Brain microvascular endothelial cell (primary cell): Measurements from ENCODE around the gene SCUBE3.

ENCODE experiments used
- DNase-seq: peaks from one replicate; pipeline ENCODE4 v3.0.0-alpha.2; 2020
- H3K27ac ChIP-seq: fragments of 250-450 bp; sonication (Bioruptor Pico); 2 replicates; pipeline ENCODE4 v1.5.1; 2020; ENCODE audit warnings: mild to moderate bottlenecking, moderate library complexity
- H3K27me3 ChIP-seq: fragments of 250-450 bp; sonication (Bioruptor Pico); replicated peaks from 2 replicates; pipeline ENCODE4 v1.5.1; 2020; ENCODE audit warnings: mild to moderate bottlenecking
- H3K36me3 ChIP-seq: fragments of 250-450 bp; sonication (Bioruptor Pico); replicated peaks from 2 replicates; pipeline ENCODE4 v1.5.1; 2020; ENCODE audit warnings: mild to moderate bottlenecking
- H3K4me3 ChIP-seq: 2 replicates; pipeline ENCODE4 v1.5.1; 2011; ENCODE audit warnings: low read depth, mild to moderate bottlenecking, control low read depth, low read length, moderate library complexity
- in situ Hi-C: cut with HindIII; loops from 2 replicates; pipeline ENCODE4 v1.10.0; 2017; ENCODE audit warnings: low sequenced_read_pairs, low pct_ligation_motif_present
- TF ChIP-seq, protein P1 (sequence below): IDR thresholded peaks from 2 replicates; pipeline ENCODE4 v1.5.1; 2011; ENCODE audit warnings: low read depth, mild to moderate bottlenecking, moderate library complexity, low read length, control low read depth, inconsistent platforms; ENCODE audit errors: missing control alignments

Gene SCUBE3

DNA sequence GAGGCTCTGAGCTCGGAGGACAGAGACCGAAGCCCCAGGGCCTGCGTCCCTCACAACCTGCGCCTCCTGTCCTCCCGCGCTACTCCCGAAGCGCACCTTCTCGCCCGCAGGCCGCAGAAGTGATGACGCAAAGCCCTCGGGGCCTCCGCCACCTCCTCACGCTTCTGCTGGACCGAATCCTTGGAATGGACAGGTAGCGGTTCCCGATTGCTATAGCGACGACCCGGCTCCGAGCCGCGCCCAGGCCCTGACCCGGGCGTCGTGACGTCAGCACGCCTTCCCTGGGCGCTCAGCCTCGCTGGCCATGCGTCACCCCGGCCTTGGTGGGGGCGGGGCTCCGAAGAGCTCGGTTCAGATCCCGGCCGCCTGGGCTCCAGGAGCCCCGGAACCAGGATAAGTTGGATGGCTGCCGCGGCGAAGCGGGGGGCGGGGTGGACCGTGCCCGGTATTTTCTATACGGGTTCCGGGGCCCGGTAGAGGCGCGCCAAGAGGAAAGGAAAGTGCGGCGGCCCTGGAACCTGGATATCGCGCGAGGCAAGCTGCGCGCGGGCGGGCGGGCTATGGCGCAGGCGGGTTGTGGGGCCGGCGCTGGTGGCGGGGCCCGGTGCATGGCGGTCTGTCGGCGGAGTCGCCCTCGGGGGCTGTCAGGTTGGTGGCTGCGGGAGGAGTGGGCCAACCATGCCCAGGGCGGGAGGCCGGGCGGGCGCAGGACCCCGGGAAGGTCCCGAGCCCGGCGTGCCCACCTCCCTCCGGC is 45.6 kb downstream of the SCUBE3 start, which contains the start of gene ZNF76:
Gene ZNF76, plus strand, starts transcription at position 542 of the 754 bp plus-strand sequence. CDS start 21,417 bp downstream, outside the sequence.
- TF ChIP-seq, protein P1, sequence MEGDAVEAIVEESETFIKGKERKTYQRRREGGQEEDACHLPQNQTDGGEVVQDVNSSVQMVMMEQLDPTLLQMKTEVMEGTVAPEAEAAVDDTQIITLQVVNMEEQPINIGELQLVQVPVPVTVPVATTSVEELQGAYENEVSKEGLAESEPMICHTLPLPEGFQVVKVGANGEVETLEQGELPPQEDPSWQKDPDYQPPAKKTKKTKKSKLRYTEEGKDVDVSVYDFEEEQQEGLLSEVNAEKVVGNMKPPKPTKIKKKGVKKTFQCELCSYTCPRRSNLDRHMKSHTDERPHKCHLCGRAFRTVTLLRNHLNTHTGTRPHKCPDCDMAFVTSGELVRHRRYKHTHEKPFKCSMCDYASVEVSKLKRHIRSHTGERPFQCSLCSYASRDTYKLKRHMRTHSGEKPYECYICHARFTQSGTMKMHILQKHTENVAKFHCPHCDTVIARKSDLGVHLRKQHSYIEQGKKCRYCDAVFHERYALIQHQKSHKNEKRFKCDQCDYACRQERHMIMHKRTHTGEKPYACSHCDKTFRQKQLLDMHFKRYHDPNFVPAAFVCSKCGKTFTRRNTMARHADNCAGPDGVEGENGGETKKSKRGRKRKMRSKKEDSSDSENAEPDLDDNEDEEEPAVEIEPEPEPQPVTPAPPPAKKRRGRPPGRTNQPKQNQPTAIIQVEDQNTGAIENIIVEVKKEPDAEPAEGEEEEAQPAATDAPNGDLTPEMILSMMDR: no peak
- peak within 1 kb of the TSS; percentile 97 for H3K4me3 ChIP-seq
- peak within 1 kb of the TSS; percentile 80 for H3K27ac ChIP-seq
- DNase-seq: peak; percentile 96
- H3K27me3 ChIP-seq: no peaks in the 10 kb centered on the region
- H3K36me3 ChIP-seq: no peaks in the 10 kb centered on the region
- in situ Hi-C loops: no loop called here

DNA sequence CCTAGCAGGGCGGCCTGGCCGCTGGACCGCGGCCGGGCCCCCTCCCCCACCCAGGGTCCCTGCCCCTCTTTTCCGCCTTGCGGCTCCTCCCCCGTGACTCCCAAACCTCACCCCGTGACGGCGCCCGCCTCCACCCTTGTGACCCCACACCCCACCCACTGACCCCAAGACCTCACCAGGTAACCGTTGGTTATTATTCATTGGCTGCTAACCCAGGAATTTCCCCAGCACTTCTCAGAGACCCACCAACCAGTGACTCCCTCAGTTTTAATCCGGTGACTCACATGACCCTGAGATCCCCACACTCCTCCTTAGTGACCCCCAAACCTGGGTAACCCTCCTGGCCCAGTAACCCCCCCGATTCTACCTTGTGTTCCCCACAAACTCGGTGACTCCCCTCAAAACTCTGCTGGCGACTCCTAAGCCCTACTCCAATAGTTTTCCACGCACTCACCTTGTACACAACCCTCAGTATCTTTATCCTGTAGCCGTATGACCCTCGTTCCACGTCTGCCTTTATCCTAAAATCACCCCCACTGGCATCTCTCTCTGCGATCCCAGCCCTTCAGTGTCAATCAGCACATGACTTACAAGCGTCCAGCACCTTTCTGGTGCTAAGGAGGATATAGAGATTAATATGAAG is 46.3 kb downstream of the SCUBE3 start:
- TF ChIP-seq, protein P1: no peak
- no peak for DNase-seq
- in situ Hi-C loops: no loop called here
- H3K27ac ChIP-seq: peak overlapping the region; percentile 80
- H3K36me3 ChIP-seq: no peaks in the 10 kb centered on the region
- no peaks in the 10 kb centered on the region for H3K27me3 ChIP-seq
- peak overlapping the region; percentile 97 for H3K4me3 ChIP-seq

DNA sequence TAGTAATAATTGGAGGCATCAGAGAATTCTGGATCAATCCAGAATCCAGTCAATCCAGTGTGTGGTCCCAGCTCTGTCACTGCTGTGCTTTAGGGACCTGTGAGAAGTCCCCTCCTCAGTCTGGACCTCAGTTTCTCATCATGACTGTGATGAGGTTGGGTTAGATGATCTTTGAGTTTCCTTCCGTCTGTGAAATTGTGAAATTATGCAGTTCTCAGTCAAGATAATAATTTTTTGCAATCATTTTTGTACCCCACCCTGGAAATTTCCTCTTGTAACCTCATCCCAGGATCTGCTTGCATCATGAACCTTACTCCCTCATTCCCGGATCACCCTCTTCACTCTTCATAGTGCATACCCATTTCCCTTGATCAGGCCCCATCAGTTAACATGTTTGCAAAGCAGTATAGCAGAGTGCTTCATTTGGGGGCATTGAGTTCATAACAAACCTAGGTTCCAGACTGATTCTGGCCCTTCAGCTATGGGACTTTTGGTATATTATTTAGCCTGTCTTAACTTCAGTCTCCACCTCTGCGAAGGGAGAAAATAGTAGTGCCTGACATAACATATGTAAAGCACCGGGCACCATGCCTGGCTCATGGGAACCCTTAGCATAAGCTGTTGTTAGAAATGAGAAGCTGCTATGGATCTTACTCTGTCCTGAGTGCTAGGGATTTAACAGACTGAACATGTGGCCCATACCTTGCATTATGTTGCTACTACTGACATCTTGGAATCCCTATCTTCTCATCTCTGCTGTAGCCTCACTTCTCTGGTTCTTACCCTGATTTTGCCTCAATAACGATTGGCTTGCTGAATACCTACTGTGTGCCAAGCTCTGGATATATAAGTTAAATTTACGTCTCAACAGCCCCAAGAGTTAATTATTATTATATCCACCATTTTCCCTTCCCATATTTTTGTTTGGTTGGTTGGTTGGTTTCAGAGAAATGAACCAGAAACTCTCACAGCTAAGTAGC is 47.1 kb downstream of the SCUBE3 start:
- TF ChIP-seq, protein P1: no peak
- H3K27ac ChIP-seq: no peak overlapping the region
- DNase-seq: no peak
- H3K27me3 ChIP-seq: no peaks in the 10 kb centered on the region
- no peaks in the 10 kb centered on the region for H3K36me3 ChIP-seq
- in situ Hi-C loops: no loop called here
- H3K4me3 ChIP-seq: peak overlapping the region; percentile 97

DNA sequence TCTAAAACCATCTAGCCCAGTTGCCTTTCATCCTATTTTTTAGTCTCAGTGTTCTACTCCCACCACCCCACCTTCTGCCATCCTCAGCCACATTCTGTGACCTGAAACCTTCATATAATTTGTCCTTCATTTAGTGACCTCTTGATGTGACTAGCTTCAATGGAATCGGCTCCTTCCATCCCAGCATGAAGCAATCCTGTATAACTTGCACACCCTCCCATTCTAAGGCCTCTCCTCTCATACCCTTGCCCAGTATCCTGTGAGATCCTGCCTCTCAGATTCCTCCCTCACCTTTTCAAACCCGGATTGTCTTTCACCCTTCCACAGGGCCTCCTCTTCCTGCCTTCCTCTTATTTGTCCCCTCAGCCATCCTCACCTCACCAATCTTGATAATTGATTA is 48.8 kb downstream of the SCUBE3 start:
- Histone ChIP-seq H3K36me3 (no peaks in the 10 kb centered on the region), H3K27me3 (no peaks in the 10 kb centered on the region), H3K4me3 (no peak overlapping the region), H3K27ac (no peak overlapping the region)
- in situ Hi-C loops: no loop called here
- DNase-seq: no peak
- TF ChIP-seq, protein P1: no peak

DNA sequence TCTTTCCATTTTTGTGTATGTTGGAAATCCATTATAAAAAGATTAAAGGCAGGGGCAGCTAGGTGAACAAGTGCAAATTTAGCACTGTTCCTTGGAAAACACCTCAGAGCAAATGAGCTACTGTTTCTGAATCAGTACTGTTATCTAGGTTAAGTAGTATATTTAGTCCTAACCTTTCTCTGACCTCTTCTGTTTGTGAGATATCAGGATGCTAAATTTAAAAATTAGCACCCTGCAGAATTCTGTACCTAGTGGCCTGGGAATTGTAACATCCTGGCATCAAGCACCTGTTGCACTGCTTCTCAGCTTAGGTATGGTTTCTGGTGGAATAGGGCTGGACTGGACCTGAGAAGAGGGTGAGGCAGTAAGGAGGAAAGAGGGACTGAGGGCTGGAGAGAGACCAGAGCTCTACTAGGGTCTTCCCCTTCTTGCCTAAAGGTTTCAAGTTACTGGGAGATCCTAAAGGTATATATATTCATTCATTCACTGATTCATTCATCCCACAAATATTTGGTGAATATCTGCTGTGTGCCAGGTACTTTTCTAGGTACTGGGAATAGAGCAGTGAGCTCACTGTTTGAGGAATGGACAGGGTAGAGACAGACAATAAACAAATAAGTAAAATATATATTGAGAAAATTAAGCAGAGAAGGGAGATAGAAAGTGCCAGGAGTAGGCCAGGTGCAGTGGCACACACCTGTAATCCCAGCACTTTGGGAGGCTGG is 51.0 kb downstream of the SCUBE3 start:
- TF ChIP-seq, protein P1: no peak
- no peak for DNase-seq
- no peak overlapping the region for H3K27ac ChIP-seq
- no peaks in the 10 kb centered on the region for H3K36me3 ChIP-seq
- in situ Hi-C loops: no loop called here
- no peak overlapping the region for H3K4me3 ChIP-seq
- H3K27me3 ChIP-seq: no peaks in the 10 kb centered on the region
